Brain microvascular endothelial cell (primary cell): Measurements from ENCODE around the gene CRMP1.
A peak's percentile ranks its signal among the peaks of the same experiment; 100 is the strongest.

ENCODE experiments used
- DNase-seq: peaks from one replicate; pipeline ENCODE4 v3.0.0-alpha.2; 2020
- H3K27ac ChIP-seq: fragments of 250-450 bp; sonication (Bioruptor Pico); 2 replicates; pipeline ENCODE4 v1.5.1; 2020; ENCODE audit warnings: mild to moderate bottlenecking, moderate library complexity
- H3K27me3 ChIP-seq: fragments of 250-450 bp; sonication (Bioruptor Pico); replicated peaks from 2 replicates; pipeline ENCODE4 v1.5.1; 2020; ENCODE audit warnings: mild to moderate bottlenecking
- H3K36me3 ChIP-seq: fragments of 250-450 bp; sonication (Bioruptor Pico); replicated peaks from 2 replicates; pipeline ENCODE4 v1.5.1; 2020; ENCODE audit warnings: mild to moderate bottlenecking
- H3K4me3 ChIP-seq: 2 replicates; pipeline ENCODE4 v1.5.1; 2011; ENCODE audit warnings: low read depth, mild to moderate bottlenecking, control low read depth, low read length, moderate library complexity
- CTCF ChIP-seq: IDR thresholded peaks from 2 replicates; pipeline ENCODE4 v1.5.1; 2011; ENCODE audit warnings: low read depth, mild to moderate bottlenecking, moderate library complexity, low read length, control low read depth, inconsistent platforms; ENCODE audit errors: missing control alignments
- in situ Hi-C: cut with HindIII; loops from 2 replicates; pipeline ENCODE4 v1.10.0; 2017; ENCODE audit warnings: low sequenced_read_pairs, low pct_ligation_motif_present

The CRMP1 gene

GRCh38 chr4:5790546-5790857 lies 102.4 kb downstream of the CRMP1 start:
- DNase-seq: no peak
- Histone ChIP-seq H3K36me3 (peaks cover 68% of the 10 kb centered on the region), H3K4me3 (no peak overlapping the region), H3K27ac (no peak overlapping the region), H3K27me3 (no peaks in the 10 kb centered on the region)
- in situ Hi-C loops: no loop called here
- TF ChIP-seq CTCF: no peak

GRCh38 chr4:5789141-5789540 lies 103.7 kb downstream of the CRMP1 start:
- no peak for DNase-seq
- Histone ChIP-seq H3K27me3 (no peaks in the 10 kb centered on the region), H3K36me3 (peaks cover 69% of the 10 kb centered on the region), H3K27ac (no peak overlapping the region), H3K4me3 (no peak overlapping the region)
- TF ChIP-seq CTCF: no peak
- in situ Hi-C loops: no loop called here

- no peak overlapping the region for H3K4me3 ChIP-seq
- no peak for DNase-seq
- no peaks in the 10 kb centered on the region for H3K27me3 ChIP-seq
- in situ Hi-C loops: no loop called here
- no peak overlapping the region for H3K27ac ChIP-seq
- H3K36me3 ChIP-seq: peaks cover 74% of the 10 kb centered on the region
- no peak for TF ChIP-seq CTCF
Observed at GRCh38 chr4:5788144-5788543, 104.7 kb downstream of the CRMP1 start.

- no peak for DNase-seq
- in situ Hi-C loops: no loop called here
- Histone ChIP-seq H3K27ac (no peak overlapping the region), H3K4me3 (no peak overlapping the region), H3K36me3 (peaks cover 72% of the 10 kb centered on the region), H3K27me3 (no peaks in the 10 kb centered on the region)
- TF ChIP-seq CTCF: no peak
Observed at GRCh38 chr4:5787311-5787710, 105.6 kb downstream of the CRMP1 start.

GRCh38 chr4:5785806-5786680 lies 106.8 kb downstream of the CRMP1 start:
- in situ Hi-C loops: no loop called here
- peak overlapping the region; percentile 42 for H3K27ac ChIP-seq
- H3K4me3 ChIP-seq: no peak overlapping the region
- peak; percentile 48 for DNase-seq
- H3K36me3 ChIP-seq: peaks cover 75% of the 10 kb centered on the region
- TF ChIP-seq CTCF: no peak
- no peaks in the 10 kb centered on the region for H3K27me3 ChIP-seq
